ENCODE data around the gene DIDO1. TPM values are rescaled to one million over a fixed set of nuclear protein-coding genes. Genes with fewer than 3 reads are reported as not detected.

The DIDO1 gene
- total and polyA plus RNA-seq, 7 donors: 10.4 to 70.6 (median 48.7) TPM

DNA sequence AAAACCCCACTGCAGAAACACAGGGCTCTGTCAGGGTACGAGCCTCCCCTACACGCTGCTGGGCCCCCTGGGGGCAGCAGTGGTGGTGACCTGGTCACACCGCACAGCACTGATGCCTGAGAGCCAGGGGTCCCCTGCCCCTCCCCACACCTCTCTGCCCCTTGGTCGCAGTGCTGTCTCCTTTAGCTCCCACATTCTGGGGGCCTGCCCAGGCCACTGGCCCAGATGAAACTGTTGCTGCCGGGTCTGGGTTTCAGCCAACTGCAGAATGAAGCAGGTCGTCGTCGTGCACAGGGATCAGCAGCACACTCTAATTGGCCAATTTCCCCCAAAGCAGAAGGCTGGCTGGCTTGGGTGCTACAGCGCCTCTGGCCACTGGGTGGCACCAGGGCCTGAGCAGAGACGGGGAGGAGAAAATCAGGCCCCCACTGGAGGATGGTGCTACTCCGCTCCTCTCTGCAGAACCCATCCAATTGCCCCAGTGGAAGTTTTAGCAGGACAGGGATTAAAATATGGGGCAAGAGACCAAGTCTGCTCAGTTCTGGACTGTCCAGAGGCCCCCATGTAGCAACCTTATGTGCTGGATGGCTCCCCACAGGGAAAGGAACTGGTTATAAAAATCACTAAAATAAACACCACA, 26.1 kb downstream of the DIDO1 start:
- peak; percentile 92 for DNase-seq
- H3K9me3 ChIP-seq: no peaks in the 10 kb centered on the region
- H3K27me3 ChIP-seq: no peaks in the 10 kb centered on the region
- peak overlapping the region; percentile 3 to 68 (median 31) for H3K27ac ChIP-seq
- peak overlapping the region in 1 of 4 donors; percentile 2 for H3K4me3 ChIP-seq
- H3K4me1 ChIP-seq: peaks cover 0 to 39% (median 25%) of the 10 kb centered on the region in 4 donors
- TF ChIP-seq EP300 (IDR thresholded peaks at IDR 0.05) (no peak), POLR2A (IDR thresholded peaks at IDR 0.05) (no peak), POLR2AphosphoS5 (IDR thresholded peaks at IDR 0.05) (peak; percentile 17 to 64 (median 50)), CTCF (IDR thresholded peaks at IDR 0.05) (peak; percentile 89 to 93 (median 90))
- H3K36me3 ChIP-seq: peaks cover 5 to 61% (median 28%) of the 10 kb centered on the region in 4 donors
- 2 to 5% methylated on average over 11 of the region's 11 CpGs for WGBS, 2 donors
- intact Hi-C loops (cut with DNase I): loop anchor here (2.0 to 5.0 kb wide), 2 partner anchors 37 to 109 kb away; partner anchors contain the start of gene GID8

- TF ChIP-seq POLR2A (IDR thresholded peaks at IDR 0.05) (no peak), CTCF (IDR thresholded peaks at IDR 0.05) (no peak)
- DNase-seq: no peak
- peaks cover 5 to 61% (median 26%) of the 10 kb centered on the region in 4 donors for H3K36me3 ChIP-seq
- intact Hi-C loops (cut with DNase I): loop anchor here (2.0 to 5.0 kb wide), 2 partner anchors 38 to 109 kb away; partner anchors contain the start of gene GID8
- no peaks in the 10 kb centered on the region for H3K27me3 ChIP-seq
- H3K4me3 ChIP-seq: peak overlapping the region in 1 of 4 donors; percentile 2
- H3K4me1 ChIP-seq: peaks cover 0 to 39% (median 25%) of the 10 kb centered on the region in 4 donors
- peak overlapping the region in 3 of 4 donors; percentile 3 to 68 (median 28) for H3K27ac ChIP-seq
- 9 to 21% methylated on average over 6 of the region's 6 CpGs for WGBS, 2 donors
- no peaks in the 10 kb centered on the region for H3K9me3 ChIP-seq
These were observed 26.7 kb downstream of the DIDO1 start for GRCh38 chr20:62899633-62900051.

- no peaks in the 10 kb centered on the region for H3K27me3 ChIP-seq
- H3K27ac ChIP-seq: peak overlapping the region in 3 of 4 donors; percentile 3 to 68 (median 56)
- H3K36me3 ChIP-seq: peaks cover 10 to 62% (median 26%) of the 10 kb centered on the region in 4 donors
- peaks cover 0 to 39% (median 25%) of the 10 kb centered on the region in 4 donors for H3K4me1 ChIP-seq
- no peak for DNase-seq
- no peaks in the 10 kb centered on the region for H3K9me3 ChIP-seq
- intact Hi-C loops (cut with DNase I): no loop called here
- TF ChIP-seq POLR2A (IDR thresholded peaks at IDR 0.05) (no peak), CTCF (IDR thresholded peaks at IDR 0.05) (no peak), POLR2AphosphoS5 (IDR thresholded peaks at IDR 0.05) (no peak), EP300 (IDR thresholded peaks at IDR 0.05) (no peak)
- H3K4me3 ChIP-seq: no peak overlapping the region
- 9 to 37% methylated on average over 16 of the region's 16 CpGs for WGBS, 2 donors
These were observed 27.2 kb downstream of the DIDO1 start for GRCh38 chr20:62898970-62899632.

DNA sequence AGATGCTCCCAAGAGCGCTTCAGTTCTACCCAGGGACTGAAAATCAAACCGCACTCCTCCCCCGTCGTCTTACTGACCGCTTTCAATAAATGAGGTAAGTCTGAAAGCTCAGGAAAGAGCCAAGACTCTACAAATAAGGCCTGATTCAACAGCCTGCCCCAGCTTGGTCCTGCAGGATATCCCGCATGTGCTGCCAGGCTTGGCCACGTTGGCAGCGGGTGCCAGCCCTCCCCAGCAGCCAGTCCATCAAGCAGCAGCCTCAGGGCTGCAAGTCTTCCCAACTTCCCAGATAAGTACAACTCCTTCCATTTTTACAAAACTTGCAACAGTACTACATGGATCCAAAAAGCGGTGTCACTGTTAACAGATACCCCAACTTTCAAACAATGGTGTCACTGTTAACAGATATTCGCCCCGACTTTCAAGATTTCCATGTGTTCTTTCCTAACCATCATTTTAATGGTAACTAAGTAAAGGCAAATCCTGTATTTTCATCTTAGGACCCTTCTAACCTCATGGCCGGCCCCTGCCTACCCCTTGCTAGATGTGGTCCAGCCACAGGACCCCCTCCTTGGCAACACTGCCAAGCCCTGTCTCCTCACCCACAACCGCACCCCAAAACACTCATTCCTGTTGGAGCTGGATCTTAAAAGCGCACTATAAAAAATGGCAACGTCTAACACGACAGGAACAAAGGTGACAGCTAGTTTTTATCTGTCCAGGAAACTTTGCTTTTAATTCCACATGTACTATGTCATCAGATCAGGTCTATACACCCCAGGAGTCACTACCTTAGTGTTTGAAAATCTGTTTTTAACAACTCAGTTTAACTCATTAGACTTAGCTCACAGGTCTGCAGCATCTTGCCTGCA, 28.0 kb downstream of the DIDO1 start:
- WGBS, 2 donors: 70 to 84% methylated on average over 16 of the region's 16 CpGs
- Histone ChIP-seq H3K36me3 (peaks cover 17 to 62% (median 26%) of the 10 kb centered on the region in 4 donors), H3K4me1 (peaks cover 0 to 39% (median 25%) of the 10 kb centered on the region in 4 donors), H3K4me3 (no peak overlapping the region), H3K27ac (peak overlapping the region in 3 of 4 donors; percentile 60 to 72 (median 68)), H3K9me3 (no peaks in the 10 kb centered on the region), H3K27me3 (no peaks in the 10 kb centered on the region)
- DNase-seq: peak; percentile 85
- intact Hi-C loops (cut with DNase I): no loop called here
- TF ChIP-seq CTCF (IDR thresholded peaks at IDR 0.05) (no peak), POLR2AphosphoS5 (IDR thresholded peaks at IDR 0.05) (peak in 2 of 4 donors; percentile 26 to 28), POLR2A (IDR thresholded peaks at IDR 0.05) (no peak), EP300 (IDR thresholded peaks at IDR 0.05) (no peak)
